ENCODE data around the gene EFNA3.
A peak's percentile ranks its signal among the peaks of the same experiment; 100 is the strongest.

The EFNA3 gene

DNA sequence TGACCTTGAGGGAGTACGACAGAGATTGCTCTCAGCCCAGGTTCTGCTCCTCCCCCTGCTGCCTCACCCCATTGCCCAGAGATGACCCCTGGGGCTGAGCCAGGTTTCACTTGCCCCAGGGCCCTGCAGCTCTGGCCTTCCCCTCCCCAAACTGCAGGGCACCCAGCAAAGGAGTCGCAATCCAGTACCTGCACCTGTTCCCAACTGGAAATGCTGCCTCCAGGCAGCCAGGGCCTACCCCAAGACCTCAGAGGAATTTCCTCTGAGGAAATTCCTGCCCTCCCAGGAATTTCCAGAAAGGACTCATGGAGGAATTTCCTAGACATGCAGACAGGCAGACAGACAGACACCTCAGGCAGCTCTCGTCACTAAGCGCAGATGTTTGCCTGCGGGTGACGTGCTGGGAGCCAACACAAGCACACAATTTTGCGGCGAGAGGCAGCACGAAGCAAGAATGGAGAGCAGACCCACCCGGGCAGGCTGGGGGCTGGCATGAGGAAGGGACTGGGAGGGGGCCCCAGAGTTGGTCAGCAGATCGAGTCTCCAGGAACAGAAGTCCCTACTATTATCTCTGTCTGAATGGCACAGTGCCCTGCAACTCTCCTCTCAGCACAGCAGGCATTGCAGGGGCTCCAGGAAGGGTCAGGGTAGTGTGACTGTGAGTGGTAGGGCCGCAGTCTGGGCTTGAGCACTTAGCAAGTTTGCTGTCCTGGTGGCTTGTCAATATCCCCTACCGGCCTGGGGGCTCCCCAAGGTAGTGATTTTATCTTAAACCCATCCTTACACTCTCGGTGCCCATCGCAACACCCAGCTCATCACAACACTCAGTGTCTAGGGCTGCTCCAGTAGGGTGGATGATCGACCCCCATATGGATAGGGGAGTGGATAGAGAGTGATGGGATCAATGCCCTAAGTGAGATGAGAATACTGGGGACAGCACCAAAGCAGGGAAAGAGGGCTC is 46.1 kb downstream of the EFNA3 start:
- Histone ChIP-seq H3K4me3 (ENCODE audit: insufficient read depth, low read depth, low read length, poor library complexity, severe bottlenecking) (no peak overlapping the region), H3K27me3 (replicated peaks; ENCODE audit: control insufficient read depth, insufficient read depth, low read length, poor library complexity, severe bottlenecking) (peaks cover 9% of the 10 kb centered on the region), H3K4me1 (ENCODE audit: control insufficient read depth, insufficient read depth, low read length, poor library complexity, severe bottlenecking) (peaks cover 34% of the 10 kb centered on the region), H3K9me3 (ENCODE audit: control insufficient read depth, low read length) (no peaks in the 10 kb centered on the region), H3K27ac (ENCODE audit: insufficient read depth, low read length, poor library complexity, severe bottlenecking) (no peak overlapping the region), H3K36me3 (ENCODE audit: control insufficient read depth, insufficient read depth, low read length) (no peaks in the 10 kb centered on the region)
- DNase-seq = no peak

DNA sequence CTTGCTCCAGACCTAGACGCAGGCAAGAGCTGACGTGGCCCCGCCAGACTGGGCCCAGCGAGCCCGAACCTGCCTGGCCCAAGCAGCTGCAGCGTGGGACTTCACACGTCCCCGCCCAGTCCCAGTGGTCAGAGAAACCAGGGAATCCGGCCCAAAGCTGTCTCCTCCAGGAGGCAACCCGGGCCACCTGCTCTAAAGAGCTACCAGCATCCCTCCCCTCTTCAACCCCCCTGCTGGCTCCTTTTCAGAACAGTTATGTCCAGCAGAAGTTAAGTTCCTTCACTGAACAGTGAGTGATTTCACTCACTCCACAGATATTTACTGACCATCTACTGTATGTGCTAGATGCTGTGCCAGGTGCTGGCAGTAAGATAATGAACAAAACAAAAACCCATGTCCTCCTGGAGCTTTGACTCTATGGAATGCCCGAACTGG is 46.9 kb downstream of the EFNA3 start:
- Histone ChIP-seq H3K9me3 (ENCODE audit: control insufficient read depth, low read length) (no peaks in the 10 kb centered on the region), H3K4me3 (ENCODE audit: insufficient read depth, low read depth, low read length, poor library complexity, severe bottlenecking) (no peak overlapping the region), H3K36me3 (ENCODE audit: control insufficient read depth, insufficient read depth, low read length) (no peaks in the 10 kb centered on the region), H3K4me1 (ENCODE audit: control insufficient read depth, insufficient read depth, low read length, poor library complexity, severe bottlenecking) (peaks cover 36% of the 10 kb centered on the region), H3K27me3 (replicated peaks; ENCODE audit: control insufficient read depth, insufficient read depth, low read length, poor library complexity, severe bottlenecking) (peaks cover 9% of the 10 kb centered on the region), H3K27ac (ENCODE audit: insufficient read depth, low read length, poor library complexity, severe bottlenecking) (no peak overlapping the region)
- no peak for DNase-seq

DNA sequence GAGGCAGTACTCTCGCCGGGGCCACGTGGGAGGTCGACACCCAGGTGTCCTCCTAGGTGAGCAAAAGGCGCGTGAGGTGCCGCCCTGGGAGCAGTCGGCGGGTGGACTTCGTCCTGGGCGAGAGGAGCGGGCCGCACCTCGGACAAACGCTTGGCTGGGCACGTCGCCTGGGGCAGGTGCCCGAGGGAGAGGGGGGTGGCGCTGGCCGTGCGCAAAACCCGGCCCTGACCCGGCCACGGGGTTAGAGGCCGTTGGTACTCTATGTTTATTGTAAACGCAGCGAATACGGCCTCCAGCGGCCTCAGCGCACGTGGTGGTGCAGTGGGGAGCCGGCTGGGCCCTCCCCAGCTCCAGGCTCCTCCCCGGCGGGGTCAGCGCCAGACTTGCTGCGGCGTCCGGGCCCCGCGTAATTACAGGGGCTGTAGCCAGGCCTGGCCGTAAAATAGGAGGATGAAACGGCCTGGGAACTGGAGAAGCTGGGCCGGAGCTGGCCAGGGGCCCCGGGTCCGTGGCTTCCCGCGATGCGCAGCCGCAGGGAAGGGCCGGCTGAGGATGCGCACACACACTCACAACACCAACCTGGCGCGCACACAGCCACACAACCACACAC is 47.4 kb downstream of the EFNA3 start:
- H3K4me3 ChIP-seq (ENCODE audit: insufficient read depth, low read depth, low read length, poor library complexity, severe bottlenecking) = no peak overlapping the region
- H3K4me1 ChIP-seq (ENCODE audit: control insufficient read depth, insufficient read depth, low read length, poor library complexity, severe bottlenecking) = peaks cover 36% of the 10 kb centered on the region
- no peak for DNase-seq
- no peaks in the 10 kb centered on the region for H3K9me3 ChIP-seq (ENCODE audit: control insufficient read depth, low read length)
- peaks cover 9% of the 10 kb centered on the region for H3K27me3 ChIP-seq (replicated peaks; ENCODE audit: control insufficient read depth, insufficient read depth, low read length, poor library complexity, severe bottlenecking)
- no peaks in the 10 kb centered on the region for H3K36me3 ChIP-seq (ENCODE audit: control insufficient read depth, insufficient read depth, low read length)
- no peak overlapping the region for H3K27ac ChIP-seq (ENCODE audit: insufficient read depth, low read length, poor library complexity, severe bottlenecking)

- peak in 2 of 3 donors; percentile 9 to 10 for DNase-seq
- H3K36me3 ChIP-seq (ENCODE audit: control insufficient read depth, insufficient read depth, low read length) = no peaks in the 10 kb centered on the region
- no peak overlapping the region for H3K27ac ChIP-seq (ENCODE audit: insufficient read depth, low read length, poor library complexity, severe bottlenecking)
- H3K4me3 ChIP-seq (ENCODE audit: insufficient read depth, low read depth, low read length, poor library complexity, severe bottlenecking) = peak overlapping the region; percentile 65
- no peaks in the 10 kb centered on the region for H3K9me3 ChIP-seq (ENCODE audit: control insufficient read depth, low read length)
- H3K4me1 ChIP-seq (ENCODE audit: control insufficient read depth, insufficient read depth, low read length, poor library complexity, severe bottlenecking) = peaks cover 36% of the 10 kb centered on the region
- H3K27me3 ChIP-seq (replicated peaks; ENCODE audit: control insufficient read depth, insufficient read depth, low read length, poor library complexity, severe bottlenecking) = peaks cover 9% of the 10 kb centered on the region
Observed at GRCh38 chr1:155126556-155127104, 48.0 kb downstream of the EFNA3 start.

- peaks cover 36% of the 10 kb centered on the region for H3K4me1 ChIP-seq (ENCODE audit: control insufficient read depth, insufficient read depth, low read length, poor library complexity, severe bottlenecking)
- peak within 1 kb of the TSS; percentile 37 for H3K27ac ChIP-seq (ENCODE audit: insufficient read depth, low read length, poor library complexity, severe bottlenecking)
- peak in 2 of 3 donors; percentile 9 to 23 for DNase-seq
- H3K9me3 ChIP-seq (ENCODE audit: control insufficient read depth, low read length) = no peaks in the 10 kb centered on the region
- peaks cover 9% of the 10 kb centered on the region for H3K27me3 ChIP-seq (replicated peaks; ENCODE audit: control insufficient read depth, insufficient read depth, low read length, poor library complexity, severe bottlenecking)
- peak within 1 kb of the TSS; percentile 65 for H3K4me3 ChIP-seq (ENCODE audit: insufficient read depth, low read depth, low read length, poor library complexity, severe bottlenecking)
- no peaks in the 10 kb centered on the region for H3K36me3 ChIP-seq (ENCODE audit: control insufficient read depth, insufficient read depth, low read length)
Observed at GRCh38 chr1:155127105-155127966, 48.7 kb downstream of the EFNA3 start, which contains the start of gene EFNA1. Gene EFNA1 (plus strand): TSS chr1:155127876. CDS start chr1:155127978, 102 bp downstream.

GRCh38 chr1:155127967-155128754 is 49.5 kb downstream of the EFNA3 start:
- no peaks in the 10 kb centered on the region for H3K9me3 ChIP-seq (ENCODE audit: control insufficient read depth, low read length)
- peak overlapping the region; percentile 37 for H3K27ac ChIP-seq (ENCODE audit: insufficient read depth, low read length, poor library complexity, severe bottlenecking)
- H3K27me3 ChIP-seq (replicated peaks; ENCODE audit: control insufficient read depth, insufficient read depth, low read length, poor library complexity, severe bottlenecking) = peaks cover 9% of the 10 kb centered on the region
- peak overlapping the region; percentile 65 for H3K4me3 ChIP-seq (ENCODE audit: insufficient read depth, low read depth, low read length, poor library complexity, severe bottlenecking)
- no peaks in the 10 kb centered on the region for H3K36me3 ChIP-seq (ENCODE audit: control insufficient read depth, insufficient read depth, low read length)
- no peak for DNase-seq
- peaks cover 36% of the 10 kb centered on the region for H3K4me1 ChIP-seq (ENCODE audit: control insufficient read depth, insufficient read depth, low read length, poor library complexity, severe bottlenecking)

DNA sequence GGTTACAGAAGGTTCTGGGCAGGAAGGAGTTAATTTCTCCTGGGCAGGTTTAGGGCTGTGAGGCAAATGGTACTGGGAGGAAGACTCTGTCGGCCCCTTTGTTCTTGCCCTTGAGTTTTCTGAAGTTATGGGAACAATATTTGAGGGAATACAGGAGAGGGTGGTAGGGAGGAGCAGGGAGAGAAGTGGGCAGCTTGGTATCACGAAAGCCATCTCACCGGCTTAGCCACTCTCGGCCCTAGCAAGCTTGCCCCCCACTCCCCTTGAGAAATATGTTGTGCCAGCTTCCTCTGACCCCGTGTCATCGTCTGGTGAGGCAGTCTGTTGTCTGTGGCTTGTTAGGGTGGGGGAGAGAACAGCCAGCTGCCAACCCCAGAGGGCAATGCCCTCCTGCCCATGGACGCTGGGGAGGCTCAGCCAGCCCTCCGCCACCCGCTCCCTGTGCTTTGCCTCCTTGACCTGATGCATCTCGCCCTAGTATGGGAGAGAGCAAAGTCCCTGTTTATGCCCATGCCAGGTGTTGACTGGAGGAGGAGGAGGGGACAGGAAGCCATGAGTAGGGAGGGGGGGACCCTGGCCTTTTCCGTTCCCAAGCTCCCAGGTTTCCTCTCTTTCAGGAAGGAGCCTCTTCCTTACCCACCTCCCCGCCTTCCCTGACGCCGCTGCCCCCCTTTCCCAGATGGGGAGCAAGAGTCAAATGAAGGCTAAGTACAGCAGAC is 50.3 kb downstream of the EFNA3 start:
- no peak for DNase-seq
- Histone ChIP-seq H3K27me3 (replicated peaks; ENCODE audit: control insufficient read depth, insufficient read depth, low read length, poor library complexity, severe bottlenecking) (peaks cover 9% of the 10 kb centered on the region), H3K36me3 (ENCODE audit: control insufficient read depth, insufficient read depth, low read length) (no peaks in the 10 kb centered on the region), H3K4me3 (ENCODE audit: insufficient read depth, low read depth, low read length, poor library complexity, severe bottlenecking) (peak overlapping the region; percentile 65), H3K27ac (ENCODE audit: insufficient read depth, low read length, poor library complexity, severe bottlenecking) (no peak overlapping the region), H3K9me3 (ENCODE audit: control insufficient read depth, low read length) (no peaks in the 10 kb centered on the region), H3K4me1 (ENCODE audit: control insufficient read depth, insufficient read depth, low read length, poor library complexity, severe bottlenecking) (peaks cover 36% of the 10 kb centered on the region)

DNA sequence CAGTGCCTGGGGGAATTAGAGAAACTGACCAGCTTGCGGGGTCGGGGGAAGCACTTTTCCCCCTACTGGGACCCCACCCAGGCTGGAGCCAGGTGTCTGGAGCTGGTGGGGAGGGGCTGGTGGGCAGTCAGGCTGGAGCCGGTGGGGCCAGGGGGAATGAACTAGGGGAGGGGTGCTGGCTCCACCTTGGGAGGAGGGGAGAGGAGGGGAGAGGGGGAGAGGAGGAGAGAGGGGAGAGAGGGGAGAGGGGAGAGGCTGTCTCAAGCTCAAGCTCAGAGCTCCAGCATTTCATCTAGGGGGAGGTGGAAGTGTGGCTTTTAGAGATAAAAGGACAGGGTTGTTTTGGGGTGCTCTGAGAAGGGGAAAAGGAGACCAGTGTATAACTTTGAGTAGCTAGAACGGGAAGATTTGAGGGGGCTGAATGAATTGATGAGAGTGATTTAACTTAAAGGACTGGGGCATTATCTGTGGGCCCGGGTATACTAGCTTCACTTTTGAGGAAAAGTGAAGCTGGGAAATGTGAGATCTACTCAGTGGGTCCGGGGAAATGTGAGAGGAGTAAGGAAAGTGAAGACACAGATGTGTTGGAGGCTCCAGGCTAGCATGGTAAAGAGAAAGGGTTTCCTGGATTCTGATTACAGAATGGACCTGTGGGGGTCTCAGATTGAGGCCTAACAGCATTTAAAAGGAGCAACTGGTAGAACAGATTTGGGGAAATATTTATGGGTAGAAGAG is 51.8 kb downstream of the EFNA3 start:
- H3K4me1 ChIP-seq (ENCODE audit: control insufficient read depth, insufficient read depth, low read length, poor library complexity, severe bottlenecking) = peaks cover 43% of the 10 kb centered on the region
- H3K36me3 ChIP-seq (ENCODE audit: control insufficient read depth, insufficient read depth, low read length) = no peaks in the 10 kb centered on the region
- H3K9me3 ChIP-seq (ENCODE audit: control insufficient read depth, low read length) = no peaks in the 10 kb centered on the region
- no peak overlapping the region for H3K4me3 ChIP-seq (ENCODE audit: insufficient read depth, low read depth, low read length, poor library complexity, severe bottlenecking)
- peaks cover 9% of the 10 kb centered on the region for H3K27me3 ChIP-seq (replicated peaks; ENCODE audit: control insufficient read depth, insufficient read depth, low read length, poor library complexity, severe bottlenecking)
- no peak overlapping the region for H3K27ac ChIP-seq (ENCODE audit: insufficient read depth, low read length, poor library complexity, severe bottlenecking)
- DNase-seq = no peak

Measured in effector memory CD4-positive, alpha-beta T cell (primary cell).